Right lobe of liver (tissue), 4 donors: Measurements from ENCODE around the gene AFDN.

ENCODE experiments used
- CTCF ChIP-seq, 4 donors: fragments of 200-600 bp in 3 of 4; fragments of 450-650 bp in 1 of 4; IDR thresholded peaks; one replicate each; pipeline versions ENCODE4 v1.5.1 to v1.8.0; 2016 to 2022; ENCODE audit warnings: antibody characterized with exemption in 4 of 4, mild to moderate bottlenecking in 2 of 4
- POLR2A ChIP-seq: fragments of 450-650 bp; IDR thresholded peaks from one replicate; pipeline ENCODE4 v1.6.1; 2017; ENCODE audit warnings: antibody characterized with exemption, mild to moderate bottlenecking
- donor health status: DM: no; HTN: no; CAD: no.
- donor health status: DM: no; HTN: no; CAD: no.
- donor health status: DM: no; HTN: yes; CAD: no.

- TF ChIP-seq POLR2A (no peak), CTCF (IDR thresholded peaks at IDR 0.05) (no peak)
These were observed 145.5 kb downstream of the AFDN start for GRCh38 chr6:167972193-167972592.
